SK-N-DZ (cell line): ENCODE measurements around the gene MSI2.
A peak's percentile ranks its signal among the peaks of the same experiment; 100 is the strongest.

Source experiments
- DNase-seq: peaks from one replicate; pipeline ENCODE4 v3.0.0-alpha.2; 2015; ENCODE audit warnings: low spot score

Gene MSI2

DNA sequence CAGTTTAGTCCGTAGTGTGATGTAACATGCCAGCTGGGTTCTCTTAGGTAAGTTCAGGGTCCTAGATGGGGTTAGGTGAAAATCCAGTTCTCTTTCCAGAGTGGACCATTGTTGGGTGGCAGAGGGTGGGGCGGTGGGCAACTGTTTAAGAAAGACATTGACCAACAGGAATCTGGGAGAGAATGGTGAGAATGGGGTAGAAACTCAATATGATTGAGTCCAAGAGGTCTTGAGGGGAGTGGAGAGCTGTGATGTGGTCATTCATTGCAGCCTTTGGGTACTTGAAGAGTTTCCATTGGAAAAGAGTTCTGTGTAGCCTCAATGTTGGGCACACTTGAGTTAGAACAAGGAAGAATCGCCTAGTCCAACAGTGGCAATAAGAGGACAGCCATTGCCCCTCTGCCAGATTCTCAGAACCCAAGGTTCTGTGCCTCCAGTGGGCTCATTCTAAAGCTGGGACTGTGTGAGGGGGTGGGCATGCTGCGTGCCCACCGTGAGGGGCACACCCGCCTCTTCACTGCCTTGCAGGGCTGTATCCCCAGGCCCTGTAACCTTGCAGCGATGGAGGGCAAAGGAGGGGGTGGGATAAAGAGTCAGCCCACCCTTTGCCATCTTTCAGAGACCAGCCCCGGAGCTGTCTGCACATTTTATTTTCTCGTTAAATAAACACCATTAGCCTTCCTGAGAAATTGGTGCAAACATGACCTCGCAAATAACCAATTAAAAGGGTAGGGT lies 280.6 kb downstream of the MSI2 start:
- no peak for DNase-seq

DNA sequence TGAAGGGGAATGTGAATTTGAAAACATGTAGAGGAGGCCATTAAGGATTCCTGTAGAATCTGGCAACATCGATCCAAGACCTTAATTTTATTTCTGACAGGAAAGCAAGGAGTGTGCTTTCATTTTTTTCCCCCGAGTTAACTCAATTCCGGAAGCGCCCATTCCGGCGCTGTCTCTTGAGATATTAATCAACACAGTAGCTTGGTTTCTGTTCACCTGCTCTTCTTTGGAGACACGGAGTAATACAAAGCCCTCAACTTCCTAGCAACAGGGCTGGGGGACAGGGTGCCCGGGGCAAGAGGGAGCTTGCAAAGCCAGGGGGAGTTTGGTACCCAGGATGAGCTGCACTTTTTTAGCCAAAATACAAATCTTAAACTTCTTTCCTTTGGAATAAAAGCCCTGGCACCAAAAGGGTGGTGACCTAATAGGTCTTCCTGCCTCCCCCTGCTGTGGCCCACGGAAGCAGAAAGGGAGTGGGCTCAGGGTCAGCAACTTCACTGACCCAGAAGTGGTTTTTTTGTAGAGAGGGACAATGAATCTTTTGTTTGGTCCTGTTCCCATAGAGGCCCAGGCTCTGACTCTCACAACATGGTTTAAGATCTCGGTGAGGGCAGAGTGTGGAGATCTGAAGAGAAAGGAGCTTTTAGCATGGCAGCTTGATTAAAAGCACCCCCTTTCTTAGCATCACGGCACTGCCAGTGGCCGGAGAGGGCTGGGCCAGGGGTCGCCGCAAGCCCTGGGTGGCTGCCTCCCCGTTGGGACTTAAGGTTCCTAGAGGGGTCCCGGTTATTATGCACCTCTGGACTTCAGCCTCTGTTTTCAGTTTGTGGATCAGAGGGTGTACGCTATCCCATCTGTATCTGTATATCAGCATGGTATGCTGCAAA lies 281.4 kb downstream of the MSI2 start:
- peak; percentile 79 for DNase-seq

DNA sequence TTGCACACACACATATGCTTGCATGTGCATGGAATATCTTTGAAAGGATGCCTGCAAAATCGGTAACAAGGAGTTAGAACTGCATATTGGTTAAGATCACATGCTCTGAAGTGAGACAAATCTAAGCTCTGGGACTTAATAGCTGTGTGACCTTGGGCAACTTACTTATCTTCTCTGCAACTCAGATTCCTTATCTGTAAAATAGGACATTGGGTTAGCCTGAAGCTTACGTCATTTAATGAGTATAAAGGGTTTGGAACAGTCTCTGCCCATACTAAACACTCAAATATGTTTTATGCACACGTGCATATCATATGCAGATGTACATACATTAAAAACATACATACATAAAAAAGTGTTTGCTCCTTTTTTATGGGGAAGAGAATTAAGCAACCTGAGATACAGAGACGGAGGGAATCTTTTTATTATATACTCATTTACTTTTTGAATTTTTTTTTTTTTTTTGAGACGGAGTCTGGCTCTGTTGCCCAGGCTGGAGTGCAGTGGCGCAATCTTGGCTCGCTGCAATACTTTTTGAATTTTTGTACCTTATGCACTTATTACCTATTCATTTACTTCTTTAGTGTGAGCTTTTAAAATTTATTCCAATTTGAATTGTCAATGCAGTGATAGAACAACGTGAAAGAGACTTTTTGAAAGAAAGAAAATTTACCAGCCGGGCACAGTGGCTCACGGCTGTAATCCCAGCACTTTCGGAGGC lies 282.6 kb downstream of the MSI2 start:
- DNase-seq = no peak

DNA sequence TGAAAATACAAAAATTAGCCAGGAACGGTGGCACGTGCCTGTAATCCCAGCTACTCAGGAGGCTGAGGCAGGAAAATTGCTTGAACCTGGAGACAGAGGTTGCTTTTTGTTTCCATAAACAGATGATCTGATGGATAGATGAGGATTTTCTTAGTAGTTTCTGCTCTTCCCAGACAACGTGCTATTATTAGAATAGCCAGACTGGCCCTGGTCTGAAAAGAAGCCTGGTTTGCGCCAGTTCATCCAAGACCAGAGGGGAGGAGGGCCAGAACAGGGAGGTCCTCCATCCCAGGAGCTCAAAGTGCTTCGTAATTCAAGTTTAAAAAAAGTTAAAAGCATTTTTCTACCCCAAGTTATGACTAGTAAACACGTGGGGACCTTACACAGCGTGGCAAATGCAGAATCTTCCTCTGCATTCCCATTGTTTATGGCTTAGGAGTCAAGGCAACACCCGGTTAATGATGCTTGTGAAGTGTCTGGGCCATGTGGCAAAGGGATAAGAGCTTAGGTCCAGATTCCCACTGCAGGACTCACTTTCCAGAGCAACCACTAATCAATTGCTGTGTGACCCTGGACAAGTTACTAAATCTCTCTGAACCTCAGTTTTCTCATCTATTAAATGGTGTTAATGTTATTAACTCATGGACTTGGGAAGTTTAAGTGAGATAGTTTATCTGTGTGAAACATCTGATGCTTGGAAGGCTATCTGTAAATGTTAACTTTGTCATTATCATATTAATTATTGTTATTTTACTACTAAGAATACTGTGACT lies 283.4 kb downstream of the MSI2 start:
- no peak for DNase-seq

DNA sequence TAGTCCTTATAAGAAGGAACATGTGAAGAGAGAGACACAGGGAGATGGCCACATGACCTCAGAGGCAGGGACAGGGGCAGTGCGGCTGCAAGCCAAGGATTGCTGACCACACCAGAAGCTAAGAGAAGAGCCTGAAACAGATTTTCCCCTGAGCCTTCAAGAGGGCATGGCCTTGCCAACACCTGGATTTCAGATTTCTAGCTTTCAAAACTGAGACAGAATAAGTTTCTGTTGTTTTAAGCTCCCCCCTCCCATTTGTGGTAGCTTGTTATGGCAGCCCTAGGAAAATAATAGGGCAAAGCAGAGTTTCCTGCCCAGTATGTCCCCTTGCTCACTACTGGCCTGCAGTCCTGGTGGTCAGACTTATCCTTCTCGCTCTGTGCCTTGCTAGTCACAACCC lies 284.3 kb downstream of the MSI2 start:
- DNase-seq = no peak

DNA sequence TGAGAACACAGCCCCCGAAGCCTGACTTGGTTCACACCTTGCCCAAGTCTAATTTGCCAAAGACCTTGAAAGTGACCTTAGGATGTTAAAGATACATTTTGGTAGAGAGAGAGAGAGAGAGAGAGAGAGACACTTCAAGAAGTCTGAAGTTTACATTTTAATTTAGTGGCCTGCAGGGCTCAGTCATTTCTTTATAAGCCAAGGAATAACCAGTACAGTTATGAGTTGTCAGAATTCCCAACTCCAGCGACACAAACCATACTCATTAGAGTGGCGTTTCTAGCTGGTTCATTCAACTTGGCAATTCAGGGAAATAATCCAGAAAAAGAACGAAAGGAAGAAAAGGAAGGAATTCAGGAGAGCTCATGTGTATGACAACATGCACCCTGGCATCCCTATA lies 284.7 kb downstream of the MSI2 start:
- DNase-seq = no peak

DNA sequence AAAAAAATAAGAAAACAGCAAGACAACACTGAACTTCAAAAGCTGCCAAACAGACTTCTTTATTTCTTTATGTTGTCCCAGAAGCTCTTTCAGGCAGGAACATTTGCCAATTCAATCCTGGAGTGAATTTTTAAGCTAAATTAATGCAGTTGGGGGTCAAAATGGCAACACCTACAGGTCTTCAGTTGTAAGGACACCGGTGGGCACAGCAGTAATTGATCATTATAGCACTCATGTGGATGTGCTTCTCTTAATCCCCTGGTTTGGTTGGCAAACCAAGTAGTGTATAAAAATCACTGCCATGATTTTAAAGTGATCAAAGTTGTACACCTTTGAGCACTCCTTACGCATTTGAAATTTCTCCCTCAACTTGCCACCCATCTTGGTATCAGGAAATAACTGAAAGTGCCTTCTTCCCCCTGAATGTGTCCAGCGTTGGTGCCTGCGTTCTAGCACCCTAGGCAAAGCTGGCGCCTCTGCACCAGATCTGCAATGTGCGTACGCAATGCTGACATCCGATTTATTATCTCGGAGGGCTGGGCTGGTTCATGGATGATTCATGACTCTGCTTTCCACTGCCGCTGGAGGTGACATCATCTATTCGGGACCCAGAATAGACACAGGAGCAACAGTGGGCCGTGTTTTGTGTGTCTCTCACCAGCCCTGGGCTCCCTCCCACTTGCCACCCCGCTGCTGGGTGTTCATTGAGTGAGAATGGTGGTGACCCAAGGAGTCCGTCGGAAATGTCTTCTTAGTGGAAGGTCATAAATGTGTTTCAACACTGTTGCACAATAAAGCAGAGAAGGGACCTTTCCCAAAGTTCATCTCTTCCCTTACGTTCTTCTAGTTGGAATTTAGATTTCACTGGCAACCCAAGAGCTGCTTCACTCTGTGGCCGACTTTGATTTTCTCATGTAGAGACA lies 285.4 kb downstream of the MSI2 start:
- no peak for DNase-seq

DNA sequence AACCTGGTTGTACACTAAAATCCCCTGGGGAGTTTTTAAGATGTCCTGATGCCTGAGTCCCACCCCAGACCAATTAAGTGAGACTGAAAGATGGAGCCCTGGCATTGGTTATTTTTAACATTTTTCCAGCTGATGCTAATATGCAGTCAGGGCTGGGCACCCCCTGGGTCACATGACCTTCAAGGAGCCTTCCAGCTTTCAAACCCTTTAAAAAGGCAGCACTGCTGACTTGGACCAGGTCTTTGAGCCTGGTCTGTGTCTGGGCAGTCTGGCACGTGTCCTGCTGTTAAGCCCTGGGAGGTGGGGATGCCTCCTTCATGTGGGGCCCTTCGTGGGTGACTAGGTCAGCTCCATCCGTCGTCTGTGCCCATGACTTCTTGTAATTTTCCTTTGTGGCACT lies 286.2 kb downstream of the MSI2 start:
- no peak for DNase-seq

DNA sequence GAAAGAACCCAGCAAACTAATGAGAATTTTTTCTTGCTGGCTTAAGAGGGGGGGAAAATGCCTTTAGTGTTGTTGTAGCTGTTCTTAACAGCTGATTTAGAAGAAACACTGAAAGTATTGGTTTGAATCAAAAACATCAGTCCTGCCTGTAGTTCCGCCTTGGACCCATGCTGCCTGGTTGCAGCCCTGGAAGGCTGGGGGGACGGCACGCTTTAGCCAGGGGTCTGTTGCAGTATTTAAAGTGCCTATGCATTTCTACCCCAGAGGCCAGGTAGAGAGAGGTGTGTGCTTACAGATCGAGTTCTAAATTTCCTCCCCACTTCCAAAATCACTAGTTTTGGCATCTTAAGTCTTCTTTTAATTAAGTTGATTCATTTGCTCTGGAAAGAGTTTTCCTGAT lies 286.9 kb downstream of the MSI2 start:
- DNase-seq = no peak

DNA sequence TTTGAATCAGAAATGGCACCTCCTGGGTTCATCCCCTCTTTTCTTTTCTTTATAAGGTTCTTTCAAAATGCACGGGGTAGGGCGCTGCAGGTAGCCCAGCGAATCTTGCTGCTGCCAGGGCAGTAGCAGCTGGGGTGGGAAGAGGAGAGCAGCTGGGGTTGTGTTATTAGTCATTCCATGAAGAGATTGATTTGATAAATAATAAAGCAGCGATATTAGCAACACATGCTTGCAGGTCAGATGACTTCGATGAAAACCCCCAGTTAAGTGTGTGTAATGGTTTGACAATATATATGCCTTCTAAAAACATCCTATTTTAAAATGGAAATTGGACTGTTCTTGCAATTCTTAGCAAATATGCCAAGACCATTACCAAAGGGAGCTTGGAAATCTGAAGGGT lies 288.1 kb downstream of the MSI2 start:
- no peak for DNase-seq

DNA sequence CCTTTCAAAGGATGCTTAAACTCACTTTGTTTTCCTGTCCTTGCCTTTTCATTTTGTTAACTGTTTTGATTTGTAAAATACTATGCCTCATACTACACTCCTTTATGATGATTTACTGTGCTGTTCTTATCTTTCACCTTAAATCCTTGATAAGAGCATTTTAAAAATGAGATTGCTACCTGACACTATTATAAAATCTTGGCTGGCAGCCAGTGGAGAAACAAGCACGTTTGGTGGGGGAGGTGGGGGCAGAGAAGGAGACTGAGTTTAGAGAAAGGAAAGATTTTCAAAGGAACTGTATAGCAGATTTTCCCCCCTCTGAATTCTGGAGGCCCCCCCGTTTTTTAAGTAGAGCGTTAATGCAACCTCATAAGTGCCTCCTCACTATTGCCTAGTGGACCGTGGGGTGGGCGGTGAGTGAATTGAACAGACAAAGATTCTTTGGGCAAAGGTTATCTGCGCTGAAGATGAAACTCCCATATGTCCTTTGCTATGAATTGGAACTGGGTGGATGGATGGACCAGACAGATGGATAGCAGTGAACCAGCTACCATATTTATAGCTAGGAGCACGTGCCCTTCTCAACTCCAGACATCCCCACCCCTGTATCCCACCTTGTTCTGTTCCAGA lies 288.6 kb downstream of the MSI2 start:
- DNase-seq = peak; percentile 41

DNA sequence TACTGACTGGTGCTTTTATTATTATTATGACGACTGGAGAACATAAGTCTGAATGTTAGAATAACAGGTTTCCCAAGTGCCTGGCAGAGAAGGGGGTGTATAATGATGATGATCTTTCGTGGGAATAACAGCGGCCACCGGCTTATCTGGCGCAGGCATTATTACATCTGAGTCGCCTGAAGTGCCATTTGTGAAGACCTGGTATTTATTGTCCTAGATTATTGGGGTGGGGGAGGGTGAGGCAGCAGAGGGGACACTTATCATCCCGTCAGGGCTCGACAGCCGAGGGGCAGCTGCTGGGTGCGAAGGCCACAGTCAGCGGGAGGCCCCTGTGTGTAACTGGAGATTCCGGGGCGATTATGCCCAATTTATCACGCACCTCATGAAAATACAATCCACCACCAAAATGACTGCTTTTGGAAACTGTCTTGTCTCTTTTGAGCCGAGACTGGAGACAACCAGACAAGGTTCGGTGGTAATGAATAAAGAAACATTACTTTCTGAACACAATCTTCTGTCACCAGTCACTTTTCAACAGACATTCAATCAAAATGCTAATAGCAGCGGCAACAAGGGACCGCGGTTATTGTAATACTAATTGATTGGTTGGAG lies 289.5 kb downstream of the MSI2 start:
- DNase-seq = peak; percentile 32

DNA sequence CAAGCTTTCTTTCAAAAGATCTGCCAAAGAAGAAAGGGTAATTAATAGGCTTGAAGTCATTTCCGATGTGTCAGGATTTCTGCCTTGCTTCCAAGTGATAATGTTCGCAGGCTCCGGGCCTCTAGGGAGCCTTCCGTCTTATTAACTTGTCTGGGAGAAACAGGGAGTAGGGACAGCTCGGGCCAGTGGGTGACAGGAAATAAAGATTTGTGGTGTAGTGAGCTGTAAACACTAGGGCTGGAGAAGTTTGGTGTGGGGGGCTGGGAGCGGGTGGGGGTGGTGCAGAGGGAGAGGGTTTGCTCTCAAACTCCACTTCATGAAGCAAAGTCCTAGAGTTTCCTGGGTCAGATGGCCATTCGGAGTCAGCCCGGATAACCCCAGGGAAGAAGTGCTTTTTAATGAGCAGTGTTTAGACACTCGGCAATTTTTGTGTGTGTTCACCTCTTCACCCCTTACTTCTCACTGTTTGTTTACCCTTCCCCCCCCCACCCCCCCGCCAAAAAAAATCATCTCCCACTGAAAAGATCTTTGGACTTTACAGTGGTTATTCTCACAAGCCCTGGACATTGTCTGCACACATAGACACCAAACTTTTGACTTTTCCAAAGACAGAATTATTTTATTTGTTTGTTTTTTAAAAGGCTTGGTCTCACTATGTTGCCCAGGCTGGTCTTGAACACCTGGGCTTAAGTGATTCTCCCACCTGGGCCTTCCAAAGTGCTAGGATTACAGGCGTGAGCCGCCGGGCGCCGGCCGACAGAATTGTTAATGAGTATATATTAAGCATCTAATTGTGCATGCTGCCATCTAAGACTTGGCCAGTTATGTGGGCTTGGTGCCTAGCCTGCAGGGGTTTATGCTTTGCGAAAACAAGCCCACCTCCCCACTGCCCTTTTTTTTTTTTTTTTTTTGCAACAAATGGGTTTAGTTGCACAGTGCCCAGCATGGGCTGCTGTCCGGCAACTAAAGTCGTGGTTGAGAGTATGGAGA lies 292.4 kb downstream of the MSI2 start:
- no peak for DNase-seq

DNA sequence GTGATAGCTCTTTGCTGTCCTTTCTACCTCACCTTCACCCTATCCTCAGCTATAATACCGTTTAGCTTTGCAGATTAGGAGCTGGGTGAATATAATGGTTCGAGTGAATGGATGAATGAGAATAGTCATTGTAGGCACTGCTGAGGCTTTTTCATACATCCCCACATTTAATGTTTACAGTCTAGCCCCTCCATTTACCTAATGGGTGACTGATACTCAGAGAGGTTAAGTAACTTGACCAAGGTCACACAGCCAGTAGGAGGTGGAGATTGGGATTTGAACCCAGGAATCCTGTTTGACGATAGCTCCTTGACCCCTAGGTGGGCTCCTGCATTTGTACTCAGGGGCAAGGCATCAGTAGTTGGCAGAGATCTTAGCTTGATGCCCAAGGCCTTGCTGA lies 293.1 kb downstream of the MSI2 start:
- DNase-seq = no peak

DNA sequence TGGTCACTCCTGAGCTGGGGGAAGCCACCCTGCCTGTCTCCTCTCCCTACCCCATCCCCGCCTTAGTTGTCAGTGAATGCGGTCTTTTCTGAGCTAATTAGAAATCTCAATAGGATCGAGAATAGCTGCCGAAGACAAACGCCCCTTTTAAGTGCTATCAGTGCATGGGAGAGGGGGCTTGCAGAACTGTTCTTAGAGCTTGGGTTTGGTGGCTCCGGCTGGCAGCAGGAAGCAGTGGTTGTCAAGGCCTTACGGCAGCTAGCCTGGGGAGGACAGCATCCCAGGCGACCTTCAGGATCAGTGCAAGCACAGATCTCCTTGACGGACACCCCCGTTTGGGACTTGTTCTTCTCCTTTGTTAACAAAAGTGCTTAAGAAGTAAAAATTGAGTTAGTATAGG lies 293.7 kb downstream of the MSI2 start:
- no peak for DNase-seq

DNA sequence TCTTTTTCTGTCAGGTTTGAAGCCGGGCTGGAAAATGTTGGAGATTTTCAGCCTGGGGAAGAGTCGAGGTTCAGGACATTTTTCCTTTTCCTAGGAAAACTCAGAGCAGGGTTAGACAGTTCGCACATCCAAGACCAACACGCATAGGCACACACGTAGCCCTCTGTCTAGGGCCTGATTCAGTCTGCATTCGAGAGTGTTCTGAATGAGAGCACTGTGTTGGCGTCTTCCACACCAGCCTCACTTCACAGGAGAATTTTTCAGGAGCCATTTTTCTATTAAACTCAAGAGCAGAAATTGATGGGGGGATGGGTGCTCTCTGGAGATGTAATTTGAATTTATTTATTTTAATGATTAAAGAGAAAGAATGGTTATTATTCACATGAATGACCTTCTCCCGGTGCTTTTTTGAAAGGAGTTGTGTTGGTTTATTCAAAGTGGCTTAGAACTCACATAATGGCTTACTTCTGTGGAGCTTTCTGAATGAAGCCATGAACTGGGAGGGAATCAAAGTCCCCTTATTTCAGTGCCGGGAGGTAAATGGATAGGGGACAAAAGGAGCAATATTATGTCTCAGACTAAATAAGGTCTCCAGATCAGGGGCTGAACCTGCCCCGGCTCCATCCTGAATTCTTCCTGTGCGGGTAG lies 294.5 kb downstream of the MSI2 start:
- DNase-seq = no peak

DNA sequence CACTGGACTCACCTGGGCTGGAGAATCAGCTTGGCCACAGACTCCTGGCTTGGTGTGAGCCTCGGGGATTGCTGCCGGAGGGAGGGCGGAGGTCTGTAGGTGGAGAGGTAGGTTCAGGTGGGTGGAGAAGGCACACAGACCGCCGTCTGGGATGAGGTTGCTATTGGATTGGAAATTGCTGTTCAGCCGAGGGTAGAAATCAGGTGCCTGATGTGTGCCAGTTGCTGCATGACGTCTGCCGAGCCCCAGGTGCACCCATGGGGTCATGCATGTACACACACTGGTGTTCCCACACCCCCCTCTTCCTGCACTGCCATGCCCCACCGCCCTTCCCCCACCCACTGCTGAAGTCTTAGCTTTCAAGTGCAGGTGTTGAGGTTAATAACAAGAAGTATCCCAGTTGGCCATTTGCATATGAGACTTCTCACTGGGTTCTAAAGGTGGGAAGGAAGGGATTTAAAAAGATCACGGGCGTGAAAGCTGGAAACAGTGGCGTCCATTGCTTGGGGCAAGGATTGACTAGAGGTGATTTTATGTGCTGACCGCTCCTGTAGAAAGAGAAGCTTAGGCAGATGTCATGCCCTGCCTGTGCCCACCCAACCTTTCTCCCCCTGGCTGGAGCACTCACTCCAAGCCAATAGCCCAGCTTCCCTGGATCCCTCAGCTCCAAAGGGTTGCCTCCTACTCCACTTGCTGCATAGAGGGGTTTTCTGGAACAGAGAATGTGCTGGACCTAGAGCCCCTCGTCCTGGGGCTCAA lies 295.2 kb downstream of the MSI2 start:
- no peak for DNase-seq
